HL-60 (cell line): ENCODE results near the gene THRB.

Experiments used
- GABPA ChIP-seq: IDR thresholded peaks from 2 replicates; pipeline ENCODE4 v1.6.1; 2012; ENCODE audit warnings: low read depth
- POLR2AphosphoS5 ChIP-seq: IDR thresholded peaks from 2 replicates; pipeline ENCODE4 v1.6.1; 2012; ENCODE audit warnings: low read depth
- SPI1 ChIP-seq: IDR thresholded peaks from 2 replicates; pipeline ENCODE4 v1.6.1; 2012; ENCODE audit warnings: low read depth, mild to moderate bottlenecking, borderline replicate concordance
- TF ChIP-seq, protein P1 (sequence below): IDR thresholded peaks from one replicate; pipeline ENCODE4 v1.5.1; 2011; ENCODE audit warnings: low read length, control low read depth, inconsistent platforms; ENCODE audit not compliant: insufficient read depth

- TF ChIP-seq, protein P1, sequence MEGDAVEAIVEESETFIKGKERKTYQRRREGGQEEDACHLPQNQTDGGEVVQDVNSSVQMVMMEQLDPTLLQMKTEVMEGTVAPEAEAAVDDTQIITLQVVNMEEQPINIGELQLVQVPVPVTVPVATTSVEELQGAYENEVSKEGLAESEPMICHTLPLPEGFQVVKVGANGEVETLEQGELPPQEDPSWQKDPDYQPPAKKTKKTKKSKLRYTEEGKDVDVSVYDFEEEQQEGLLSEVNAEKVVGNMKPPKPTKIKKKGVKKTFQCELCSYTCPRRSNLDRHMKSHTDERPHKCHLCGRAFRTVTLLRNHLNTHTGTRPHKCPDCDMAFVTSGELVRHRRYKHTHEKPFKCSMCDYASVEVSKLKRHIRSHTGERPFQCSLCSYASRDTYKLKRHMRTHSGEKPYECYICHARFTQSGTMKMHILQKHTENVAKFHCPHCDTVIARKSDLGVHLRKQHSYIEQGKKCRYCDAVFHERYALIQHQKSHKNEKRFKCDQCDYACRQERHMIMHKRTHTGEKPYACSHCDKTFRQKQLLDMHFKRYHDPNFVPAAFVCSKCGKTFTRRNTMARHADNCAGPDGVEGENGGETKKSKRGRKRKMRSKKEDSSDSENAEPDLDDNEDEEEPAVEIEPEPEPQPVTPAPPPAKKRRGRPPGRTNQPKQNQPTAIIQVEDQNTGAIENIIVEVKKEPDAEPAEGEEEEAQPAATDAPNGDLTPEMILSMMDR: no peak
- TF ChIP-seq POLR2AphosphoS5 (no peak), SPI1 (no peak), GABPA (no peak)
Measured at GRCh38 chr3:24332092-24332491, 162.6 kb downstream of the THRB start.
